ENCODE measurements around the gene DIAPH2.
"Not testable (repeated sequence)": the region's sequence is repeated elsewhere in the genome, so short reads cannot be mapped to it uniquely, and the experiment has no call there.

DNA sequence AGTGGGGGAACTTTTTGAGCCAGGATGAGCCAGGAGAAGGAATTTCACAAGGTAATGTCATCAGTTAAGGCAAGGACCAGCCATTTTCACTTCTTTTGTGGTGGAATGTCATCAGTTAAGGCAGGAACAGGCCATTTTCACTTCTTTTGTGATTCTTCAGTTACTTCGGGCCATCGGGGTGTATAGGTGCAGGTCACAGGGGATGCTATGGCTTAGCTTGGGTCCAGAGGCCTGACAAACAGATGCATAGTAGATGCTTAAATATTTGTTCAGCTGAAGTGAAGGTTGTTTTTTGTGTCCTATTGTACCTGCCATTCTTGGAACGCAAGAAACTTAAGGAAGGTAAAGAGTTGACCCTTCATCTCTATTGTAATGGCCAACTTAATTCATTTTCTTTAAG is 46.4 kb downstream of the DIAPH2 start:
- TF ChIP-seq, protein P1, sequence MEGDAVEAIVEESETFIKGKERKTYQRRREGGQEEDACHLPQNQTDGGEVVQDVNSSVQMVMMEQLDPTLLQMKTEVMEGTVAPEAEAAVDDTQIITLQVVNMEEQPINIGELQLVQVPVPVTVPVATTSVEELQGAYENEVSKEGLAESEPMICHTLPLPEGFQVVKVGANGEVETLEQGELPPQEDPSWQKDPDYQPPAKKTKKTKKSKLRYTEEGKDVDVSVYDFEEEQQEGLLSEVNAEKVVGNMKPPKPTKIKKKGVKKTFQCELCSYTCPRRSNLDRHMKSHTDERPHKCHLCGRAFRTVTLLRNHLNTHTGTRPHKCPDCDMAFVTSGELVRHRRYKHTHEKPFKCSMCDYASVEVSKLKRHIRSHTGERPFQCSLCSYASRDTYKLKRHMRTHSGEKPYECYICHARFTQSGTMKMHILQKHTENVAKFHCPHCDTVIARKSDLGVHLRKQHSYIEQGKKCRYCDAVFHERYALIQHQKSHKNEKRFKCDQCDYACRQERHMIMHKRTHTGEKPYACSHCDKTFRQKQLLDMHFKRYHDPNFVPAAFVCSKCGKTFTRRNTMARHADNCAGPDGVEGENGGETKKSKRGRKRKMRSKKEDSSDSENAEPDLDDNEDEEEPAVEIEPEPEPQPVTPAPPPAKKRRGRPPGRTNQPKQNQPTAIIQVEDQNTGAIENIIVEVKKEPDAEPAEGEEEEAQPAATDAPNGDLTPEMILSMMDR (tag by site-specific recombination; IDR thresholded peaks at IDR 0.05), result not testable (repeated sequence)
- TF ChIP-seq ZNF621 (tag by site-specific recombination; IDR thresholded peaks at IDR 0.05); KLF16 (tag by site-specific recombination; IDR thresholded peaks at IDR 0.05); ZNF830 (tag by site-specific recombination; IDR thresholded peaks at IDR 0.05; ENCODE audit: low read depth); GLI4 (tag by site-specific recombination; IDR thresholded peaks at IDR 0.05); ZNF274 (IDR thresholded peaks at IDR 0.05; ENCODE audit: low read length); ZNF274 (tag by site-specific recombination; IDR thresholded peaks at IDR 0.05; ENCODE audit: borderline replicate concordance); ZIC2 (tag by site-specific recombination; IDR thresholded peaks at IDR 0.05); ZSCAN5A (tag by site-specific recombination; IDR thresholded peaks at IDR 0.05); ZNF239 (tag by site-specific recombination; IDR thresholded peaks at IDR 0.05); ATF2 (tag by site-specific recombination; IDR thresholded peaks at IDR 0.05; ENCODE audit: low read depth): not testable (repeated sequence)

All from HEK293 (cell line).